ENCODE measurements around the gene SNAPC4.

- TF ChIP-seq, protein P1, sequence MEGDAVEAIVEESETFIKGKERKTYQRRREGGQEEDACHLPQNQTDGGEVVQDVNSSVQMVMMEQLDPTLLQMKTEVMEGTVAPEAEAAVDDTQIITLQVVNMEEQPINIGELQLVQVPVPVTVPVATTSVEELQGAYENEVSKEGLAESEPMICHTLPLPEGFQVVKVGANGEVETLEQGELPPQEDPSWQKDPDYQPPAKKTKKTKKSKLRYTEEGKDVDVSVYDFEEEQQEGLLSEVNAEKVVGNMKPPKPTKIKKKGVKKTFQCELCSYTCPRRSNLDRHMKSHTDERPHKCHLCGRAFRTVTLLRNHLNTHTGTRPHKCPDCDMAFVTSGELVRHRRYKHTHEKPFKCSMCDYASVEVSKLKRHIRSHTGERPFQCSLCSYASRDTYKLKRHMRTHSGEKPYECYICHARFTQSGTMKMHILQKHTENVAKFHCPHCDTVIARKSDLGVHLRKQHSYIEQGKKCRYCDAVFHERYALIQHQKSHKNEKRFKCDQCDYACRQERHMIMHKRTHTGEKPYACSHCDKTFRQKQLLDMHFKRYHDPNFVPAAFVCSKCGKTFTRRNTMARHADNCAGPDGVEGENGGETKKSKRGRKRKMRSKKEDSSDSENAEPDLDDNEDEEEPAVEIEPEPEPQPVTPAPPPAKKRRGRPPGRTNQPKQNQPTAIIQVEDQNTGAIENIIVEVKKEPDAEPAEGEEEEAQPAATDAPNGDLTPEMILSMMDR (IDR thresholded peaks at IDR 0.05) = no peak
- no peak for TF ChIP-seq POLR2A (IDR thresholded peaks at IDR 0.05)
Observed at GRCh38 chr9:136391737-136392537, 8.0 kb downstream of the SNAPC4 start.

Data from heart left ventricle (tissue), 13 donors.